ENCODE measurements around the gene SDF4.

SDF4 gene

DNA sequence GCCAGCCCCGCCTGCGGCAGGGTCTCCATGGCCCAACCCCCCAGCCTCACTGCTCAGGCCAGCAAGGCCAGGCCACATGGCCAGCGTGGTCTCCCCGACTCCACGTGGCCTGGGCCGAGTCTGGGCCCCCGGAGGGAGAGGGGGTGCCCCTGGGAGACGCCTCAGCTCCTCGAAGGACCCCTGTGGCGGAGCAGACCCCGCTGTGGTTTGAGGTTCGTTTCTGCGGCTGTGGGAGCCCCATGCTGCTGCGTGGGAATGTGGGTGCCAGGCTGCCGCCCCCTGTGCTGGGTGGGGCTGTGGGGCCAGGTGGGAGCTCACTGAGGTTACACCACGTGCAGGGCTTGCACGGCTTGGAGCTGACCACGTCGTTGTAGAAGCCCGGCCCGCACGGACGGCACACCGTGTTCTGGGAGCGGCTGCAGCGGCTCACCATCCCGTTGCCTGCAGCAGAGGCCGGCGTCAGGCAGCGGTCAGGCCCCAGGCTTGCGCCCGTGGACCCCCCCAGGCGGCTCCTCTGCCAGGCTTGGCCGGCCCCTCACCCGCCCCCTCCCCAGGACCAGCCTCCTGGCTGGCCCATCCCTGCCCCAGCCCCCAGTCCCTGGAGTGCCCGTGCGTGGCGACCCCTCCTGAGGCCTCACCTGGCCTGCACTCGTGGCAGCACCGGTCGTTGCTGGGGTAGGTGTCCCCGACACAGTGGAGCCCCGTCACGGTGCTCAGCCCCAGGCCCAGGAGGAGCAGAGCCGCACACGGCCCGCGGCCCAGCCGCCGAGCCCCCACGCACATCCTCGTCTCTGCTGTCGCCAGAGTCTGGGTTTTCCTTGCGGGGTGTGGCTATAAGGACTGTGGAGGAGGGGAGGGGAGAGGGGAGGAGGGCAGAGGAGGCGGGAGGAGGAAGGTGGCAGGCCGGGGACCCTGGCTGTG lies 18.2 kb downstream of the SDF4 start, which contains the start of gene TNFRSF4:
Gene TNFRSF4 (minus strand): TSS at position 809 of the 921 bp plus-strand sequence. CDS start 26 bp downstream, at position 783.
- no peak for DNase-seq (ENCODE audit: low spot score)
- no peak within 1 kb of the TSS for H4K91ac ChIP-seq (ENCODE audit: low read depth, low read length, poor library complexity)
- H3K4me1 ChIP-seq (ENCODE audit: control insufficient read depth in 2 of 2, insufficient read depth in 1 of 2, low read depth in 1 of 2, low read length in 2 of 2), result no peaks in the 10 kb centered on the region
- H2BK12ac ChIP-seq (ENCODE audit: low read length), result peak within 1 kb of the TSS; percentile 41
- no peak within 1 kb of the TSS for H3K4ac ChIP-seq (ENCODE audit: low read length)
- no peak within 1 kb of the TSS for H4K8ac ChIP-seq (ENCODE audit: low read depth, low read length)
- H3K79me1 ChIP-seq (ENCODE audit: low read depth, low read length), result peaks cover 1% of the 10 kb centered on the region
- peak within 1 kb of the TSS; percentile 31 for H3K14ac ChIP-seq (ENCODE audit: low read length)
- H3K9ac ChIP-seq (ENCODE audit: low read depth, low read length, poor library complexity), result no peak within 1 kb of the TSS
- no peak within 1 kb of the TSS for H2BK120ac ChIP-seq (ENCODE audit: low read depth, low read length)
- H3K23ac ChIP-seq (ENCODE audit: low read depth, low read length, poor library complexity), result peak within 1 kb of the TSS; percentile 73
- no peak within 1 kb of the TSS for H3K27ac ChIP-seq (replicated peaks; ENCODE audit: low read length)
- H3K9me3 ChIP-seq (replicated peaks in 1 of 2; ENCODE audit: control insufficient read depth in 2 of 2, insufficient read depth in 1 of 2, low read depth in 1 of 2, low read length in 2 of 2), result no peaks in the 10 kb centered on the region
- peak within 1 kb of the TSS; percentile 94 for H2AK5ac ChIP-seq (ENCODE audit: low read depth, low read length)
- H2BK5ac ChIP-seq (ENCODE audit: low read length), result peak within 1 kb of the TSS; percentile 75
- H2AFZ ChIP-seq (ENCODE audit: low read length), result no peak within 1 kb of the TSS
- peaks cover 0 to 3% (median 0%) of the 10 kb centered on the region in 3 experiments for H3K27me3 ChIP-seq (ENCODE audit: control insufficient read depth in 3 of 3, insufficient read depth in 3 of 3, low read depth in 1 of 3, low read length in 3 of 3)
- WGBS, 2 donors (ENCODE audit: extremely low coverage in 2 of 2, insufficient read length in 2 of 2, insufficient replicate concordance in 1 of 2), result no CpG with 5 or more reads among the region's 56 CpGs
- H3K18ac ChIP-seq (ENCODE audit: low read length), result peak within 1 kb of the TSS; percentile 71
- no peak within 1 kb of the TSS for H3K4me3 ChIP-seq (ENCODE audit: low read length in 2 of 2)
- H2BK15ac ChIP-seq (ENCODE audit: low read length), result peak within 1 kb of the TSS; percentile 49
- H3K36me3 ChIP-seq (replicated peaks in 1 of 2; ENCODE audit: control insufficient read depth in 2 of 2, insufficient read depth in 2 of 2, low read length in 2 of 2), result peaks cover 7 to 28% of the 10 kb centered on the region in 2 donors
- no peak within 1 kb of the TSS for H3K4me2 ChIP-seq (ENCODE audit: insufficient read depth, low read length, poor library complexity, severe bottlenecking)

DNA sequence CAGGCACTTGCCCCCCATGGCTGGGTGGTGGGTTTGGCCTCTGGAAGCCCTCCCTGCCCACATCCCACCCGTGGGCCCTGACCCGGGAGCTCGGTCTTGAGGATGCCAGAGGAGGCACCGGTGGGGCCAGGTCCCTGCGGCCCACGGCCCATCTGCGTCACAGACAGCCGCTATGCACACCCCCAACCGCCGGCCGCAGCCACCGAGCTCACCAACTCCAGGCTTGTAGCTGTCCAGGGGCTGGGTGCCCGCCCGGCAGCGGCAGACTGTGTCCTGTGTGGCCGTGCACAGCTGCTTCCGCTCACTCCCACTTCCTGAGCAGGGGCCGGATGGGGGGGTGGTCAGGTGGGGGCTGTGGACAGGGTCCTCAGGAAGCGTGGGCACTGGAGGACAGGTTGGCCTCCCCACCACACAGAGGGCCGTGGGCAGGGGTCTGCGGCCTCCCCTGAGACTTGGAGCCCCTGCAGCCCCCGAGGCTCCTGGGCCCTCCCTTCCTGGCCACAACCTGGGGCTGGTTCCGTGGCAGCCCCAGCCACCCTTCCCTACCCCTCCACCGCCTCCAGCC lies 18.9 kb downstream of the SDF4 start:
- H3K18ac ChIP-seq (ENCODE audit: low read length), result peak overlapping the region; percentile 48
- H3K14ac ChIP-seq (ENCODE audit: low read length), result no peak overlapping the region
- peaks cover under 1 to 21% of the 10 kb centered on the region in 2 donors for H3K36me3 ChIP-seq (replicated peaks in 1 of 2; ENCODE audit: control insufficient read depth in 2 of 2, insufficient read depth in 2 of 2, low read length in 2 of 2)
- H3K23ac ChIP-seq (ENCODE audit: low read depth, low read length, poor library complexity), result peak overlapping the region; percentile 73
- no peak overlapping the region for H3K4me3 ChIP-seq (ENCODE audit: low read length in 2 of 2)
- H2BK5ac ChIP-seq (ENCODE audit: low read length), result peak overlapping the region; percentile 75
- H3K4me1 ChIP-seq (ENCODE audit: control insufficient read depth in 2 of 2, insufficient read depth in 1 of 2, low read depth in 1 of 2, low read length in 2 of 2), result peaks cover 0 to 5% of the 10 kb centered on the region in 2 donors
- no peak overlapping the region for H3K4me2 ChIP-seq (ENCODE audit: insufficient read depth, low read length, poor library complexity, severe bottlenecking)
- no peak overlapping the region for H4K8ac ChIP-seq (ENCODE audit: low read depth, low read length)
- no peak overlapping the region for H3K9ac ChIP-seq (ENCODE audit: low read depth, low read length, poor library complexity)
- H2BK120ac ChIP-seq (ENCODE audit: low read depth, low read length), result no peak overlapping the region
- no peak overlapping the region for H2BK15ac ChIP-seq (ENCODE audit: low read length)
- H4K91ac ChIP-seq (ENCODE audit: low read depth, low read length, poor library complexity), result no peak overlapping the region
- H3K9me3 ChIP-seq (replicated peaks in 1 of 2; ENCODE audit: control insufficient read depth in 2 of 2, insufficient read depth in 1 of 2, low read depth in 1 of 2, low read length in 2 of 2), result no peaks in the 10 kb centered on the region
- peak overlapping the region; percentile 5 for H3K4ac ChIP-seq (ENCODE audit: low read length)
- no peak for DNase-seq (ENCODE audit: low spot score)
- H3K27ac ChIP-seq (replicated peaks; ENCODE audit: low read length), result no peak overlapping the region
- peaks cover 1% of the 10 kb centered on the region for H3K79me1 ChIP-seq (ENCODE audit: low read depth, low read length)
- H3K27me3 ChIP-seq (ENCODE audit: control insufficient read depth in 3 of 3, insufficient read depth in 3 of 3, low read depth in 1 of 3, low read length in 3 of 3), result peaks cover 0 to 3% (median 0%) of the 10 kb centered on the region in 3 experiments
- no peak overlapping the region for H2AFZ ChIP-seq (ENCODE audit: low read length)
- H2BK12ac ChIP-seq (ENCODE audit: low read length), result peak overlapping the region; percentile 58
- WGBS, 2 donors (ENCODE audit: extremely low coverage in 2 of 2, insufficient read length in 2 of 2, insufficient replicate concordance in 1 of 2), result no CpG with 5 or more reads among the region's 24 CpGs
- peak overlapping the region; percentile 94 for H2AK5ac ChIP-seq (ENCODE audit: low read depth, low read length)

DNA sequence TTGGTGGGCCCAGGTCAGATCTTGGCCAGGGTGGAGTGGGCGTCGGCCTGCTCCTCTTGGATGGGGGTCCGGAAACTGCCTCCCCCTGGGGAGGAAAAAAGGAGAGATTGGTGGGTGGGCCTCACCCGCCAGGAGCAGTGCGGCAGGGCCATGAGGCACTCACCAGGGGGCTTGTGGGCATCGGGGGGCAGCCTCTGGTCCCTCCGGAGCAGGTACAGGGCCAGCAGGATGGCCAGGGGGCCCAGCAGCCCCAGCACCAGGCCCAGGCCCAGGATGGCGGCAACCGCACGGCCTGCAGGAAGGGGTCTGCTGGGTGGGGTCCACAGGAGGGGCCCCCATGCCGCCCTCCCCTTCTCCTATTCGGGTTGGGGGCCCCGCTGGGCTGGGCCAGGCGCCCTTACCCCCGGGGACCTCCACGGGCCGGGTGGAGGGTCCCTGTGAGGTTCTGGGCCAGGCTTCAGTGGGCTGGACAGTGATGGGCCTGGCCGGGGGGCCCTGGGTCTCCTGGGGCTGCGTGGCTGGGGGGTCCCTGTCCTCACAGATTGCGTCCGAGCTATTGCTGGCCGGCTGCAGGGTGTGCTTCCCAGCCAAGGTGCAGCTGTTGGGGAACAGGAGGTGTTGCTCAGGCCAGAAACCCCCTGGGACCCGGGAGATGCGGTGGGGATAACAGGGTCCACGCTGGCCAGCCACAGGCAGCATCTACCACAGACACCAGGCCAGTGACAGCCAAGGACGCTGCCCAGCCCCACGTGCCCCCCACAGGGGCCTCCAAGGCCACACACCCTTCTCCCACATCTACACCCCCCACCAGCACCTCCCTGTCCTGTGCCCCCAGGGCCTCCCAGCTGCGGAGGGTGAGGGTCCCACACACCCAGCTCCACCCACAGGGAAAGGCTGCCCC lies 20.0 kb downstream of the SDF4 start:
- H3K9me3 ChIP-seq (replicated peaks in 1 of 2; ENCODE audit: control insufficient read depth in 2 of 2, insufficient read depth in 1 of 2, low read depth in 1 of 2, low read length in 2 of 2), result no peaks in the 10 kb centered on the region
- H3K9ac ChIP-seq (ENCODE audit: low read depth, low read length, poor library complexity), result peak overlapping the region; percentile 60
- peak overlapping the region; percentile 71 for H3K14ac ChIP-seq (ENCODE audit: low read length)
- no peak overlapping the region for H3K4me3 ChIP-seq (ENCODE audit: low read length in 2 of 2)
- peaks cover 1% of the 10 kb centered on the region for H3K79me1 ChIP-seq (ENCODE audit: low read depth, low read length)
- no CpG with 5 or more reads among the region's 28 CpGs for WGBS, 2 donors (ENCODE audit: extremely low coverage in 2 of 2, insufficient read length in 2 of 2, insufficient replicate concordance in 1 of 2)
- no peak overlapping the region for H4K8ac ChIP-seq (ENCODE audit: low read depth, low read length)
- H2BK120ac ChIP-seq (ENCODE audit: low read depth, low read length), result no peak overlapping the region
- peaks cover 0 to 5% of the 10 kb centered on the region in 2 donors for H3K4me1 ChIP-seq (ENCODE audit: control insufficient read depth in 2 of 2, insufficient read depth in 1 of 2, low read depth in 1 of 2, low read length in 2 of 2)
- H2AK5ac ChIP-seq (ENCODE audit: low read depth, low read length), result peak overlapping the region; percentile 75
- no peak for DNase-seq (ENCODE audit: low spot score)
- peaks cover 0 to 9% (median 5%) of the 10 kb centered on the region in 3 experiments for H3K27me3 ChIP-seq (ENCODE audit: control insufficient read depth in 3 of 3, insufficient read depth in 3 of 3, low read depth in 1 of 3, low read length in 3 of 3)
- no peak overlapping the region for H3K4ac ChIP-seq (ENCODE audit: low read length)
- H2BK5ac ChIP-seq (ENCODE audit: low read length), result no peak overlapping the region
- H2BK12ac ChIP-seq (ENCODE audit: low read length), result peak overlapping the region; percentile 73
- H3K23ac ChIP-seq (ENCODE audit: low read depth, low read length, poor library complexity), result peak overlapping the region; percentile 65
- peaks cover 0 to 12% of the 10 kb centered on the region in 2 donors for H3K36me3 ChIP-seq (replicated peaks in 1 of 2; ENCODE audit: control insufficient read depth in 2 of 2, insufficient read depth in 2 of 2, low read length in 2 of 2)
- peak overlapping the region; percentile 38 for H3K18ac ChIP-seq (ENCODE audit: low read length)
- H3K4me2 ChIP-seq (ENCODE audit: insufficient read depth, low read length, poor library complexity, severe bottlenecking), result no peak overlapping the region
- no peak overlapping the region for H2AFZ ChIP-seq (ENCODE audit: low read length)
- H3K27ac ChIP-seq (replicated peaks; ENCODE audit: low read length), result no peak overlapping the region
- H2BK15ac ChIP-seq (ENCODE audit: low read length), result no peak overlapping the region
- H4K91ac ChIP-seq (ENCODE audit: low read depth, low read length, poor library complexity), result no peak overlapping the region

Data from neuronal stem cell (in vitro differentiated cells).